ENCODE data around the gene RAPGEF2.

Gene RAPGEF2

DNA sequence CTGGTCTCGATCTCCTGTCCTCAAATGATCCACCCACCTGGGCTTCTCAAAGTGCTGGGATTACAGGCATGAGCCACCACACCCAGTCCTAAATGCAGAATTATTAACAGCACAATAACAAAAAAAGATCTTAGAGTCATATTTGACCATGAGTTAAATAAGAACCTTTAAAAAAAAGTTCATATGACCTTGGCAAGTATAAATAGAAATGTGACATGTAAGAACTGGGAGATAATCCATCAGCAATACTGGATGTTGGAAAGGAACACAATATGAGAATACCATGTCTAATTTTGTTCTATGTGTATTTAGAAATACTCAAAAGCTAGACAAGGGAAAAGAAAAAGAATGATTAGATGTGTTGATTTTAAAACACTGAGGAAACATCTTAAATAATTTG is 231.6 kb downstream of the RAPGEF2 start:
- DNase-seq: no peak

DNA sequence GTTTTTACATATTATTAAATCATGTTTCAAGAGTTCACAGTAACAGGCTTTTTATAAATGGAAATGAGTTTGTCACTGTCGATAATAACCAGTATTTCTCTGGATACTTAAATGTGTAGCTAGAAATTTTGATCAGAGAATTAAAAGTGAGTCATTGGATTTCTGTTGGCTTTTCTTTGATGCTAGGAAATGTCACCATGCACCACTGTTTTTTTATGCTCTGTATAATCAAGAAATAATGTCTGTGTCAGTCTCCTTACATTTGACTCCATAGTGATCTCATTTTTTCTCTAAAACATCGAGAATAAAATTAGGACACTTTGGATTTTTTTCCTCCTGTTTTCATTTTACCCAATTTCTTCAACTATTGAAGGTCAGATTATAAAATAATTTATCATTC is 234.2 kb downstream of the RAPGEF2 start:
- no peak for DNase-seq

DNA sequence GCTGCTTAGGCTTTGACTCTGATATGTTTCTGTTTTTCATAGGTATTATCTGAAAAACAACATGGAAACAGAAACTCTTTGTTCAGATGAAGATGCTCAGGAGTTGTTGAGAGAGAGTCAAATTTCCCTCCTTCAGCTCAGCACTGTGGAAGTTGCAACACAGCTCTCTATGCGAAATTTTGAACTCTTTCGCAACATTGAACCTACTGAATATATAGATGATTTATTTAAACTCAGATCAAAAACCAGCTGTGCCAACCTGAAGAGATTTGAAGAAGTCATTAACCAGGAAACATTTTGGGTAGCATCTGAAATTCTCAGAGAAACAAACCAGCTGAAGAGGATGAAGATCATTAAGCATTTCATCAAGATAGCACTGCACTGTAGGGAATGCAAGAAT is 238.6 kb downstream of the RAPGEF2 start:
- peak; percentile 16 for DNase-seq

DNA sequence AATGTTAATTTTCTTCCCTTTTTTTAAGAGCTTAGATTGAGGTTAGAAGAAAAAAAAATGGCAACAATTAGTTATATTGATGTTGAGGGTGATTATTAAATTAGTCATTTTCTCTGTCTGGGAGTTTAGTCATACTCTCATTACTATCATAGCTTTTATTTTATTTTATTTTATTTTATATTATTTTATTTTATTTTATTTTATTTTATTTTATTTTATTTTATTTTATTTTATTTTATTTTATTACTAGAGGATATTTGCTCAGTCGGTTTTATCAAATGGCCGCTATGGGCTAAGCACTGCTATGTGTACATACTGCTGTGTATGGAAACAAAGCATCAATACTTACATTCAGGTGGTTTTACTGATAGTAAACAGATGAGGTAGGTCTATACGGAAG is 239.5 kb downstream of the RAPGEF2 start:
- no peak for DNase-seq

DNA sequence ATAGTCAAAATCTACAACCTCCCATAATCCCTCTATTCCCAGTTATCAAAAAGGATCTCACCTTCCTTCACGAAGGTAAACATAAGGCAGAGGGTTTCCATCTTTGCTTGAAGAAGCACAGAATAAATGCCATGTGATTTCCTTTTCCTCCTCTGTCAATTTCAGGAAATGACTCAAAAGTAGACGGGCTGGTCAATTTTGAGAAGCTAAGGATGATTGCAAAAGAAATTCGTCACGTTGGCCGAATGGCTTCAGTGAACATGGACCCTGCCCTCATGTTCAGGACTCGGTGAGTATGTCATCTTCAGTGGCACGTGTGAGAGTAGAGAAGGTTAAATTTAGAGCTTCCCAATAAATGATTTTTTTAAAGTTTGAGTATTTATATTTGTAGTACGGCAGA is 240.2 kb downstream of the RAPGEF2 start:
- no peak for DNase-seq

DNA sequence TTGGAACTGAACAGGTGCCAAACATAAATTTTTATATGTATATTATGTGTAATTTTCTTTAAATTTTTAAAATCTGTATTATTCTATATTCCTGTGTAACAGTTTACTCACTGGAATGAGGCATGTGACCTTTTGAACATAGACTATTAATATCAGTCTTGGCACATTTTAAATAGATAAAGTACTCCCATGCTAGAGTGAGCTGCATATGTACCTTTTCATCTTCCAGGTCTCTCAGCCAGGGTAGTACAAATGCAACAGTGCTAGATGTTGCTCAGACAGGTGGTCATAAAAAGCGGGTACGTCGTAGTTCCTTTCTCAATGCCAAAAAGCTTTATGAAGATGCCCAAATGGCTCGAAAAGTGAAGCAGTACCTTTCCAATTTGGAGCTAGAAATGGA is 242.0 kb downstream of the RAPGEF2 start:
- no peak for DNase-seq

DNA sequence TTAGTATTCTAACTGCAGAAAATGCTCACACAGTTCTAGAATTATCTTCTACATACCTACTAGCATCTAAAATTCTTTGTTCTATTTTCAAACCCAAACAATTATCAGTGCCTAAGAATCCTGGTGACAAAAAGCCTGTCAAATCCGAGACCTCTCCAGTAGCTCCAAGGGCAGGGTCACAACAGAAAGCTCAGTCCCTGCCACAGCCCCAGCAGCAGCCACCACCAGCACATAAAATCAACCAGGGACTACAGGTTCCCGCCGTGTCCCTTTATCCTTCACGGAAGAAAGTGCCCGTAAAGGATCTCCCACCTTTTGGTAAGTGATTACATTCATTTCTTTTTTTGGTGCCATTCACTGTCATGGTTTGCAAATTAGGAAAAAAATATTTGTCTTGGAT is 243.8 kb downstream of the RAPGEF2 start:
- DNase-seq: no peak

DNA sequence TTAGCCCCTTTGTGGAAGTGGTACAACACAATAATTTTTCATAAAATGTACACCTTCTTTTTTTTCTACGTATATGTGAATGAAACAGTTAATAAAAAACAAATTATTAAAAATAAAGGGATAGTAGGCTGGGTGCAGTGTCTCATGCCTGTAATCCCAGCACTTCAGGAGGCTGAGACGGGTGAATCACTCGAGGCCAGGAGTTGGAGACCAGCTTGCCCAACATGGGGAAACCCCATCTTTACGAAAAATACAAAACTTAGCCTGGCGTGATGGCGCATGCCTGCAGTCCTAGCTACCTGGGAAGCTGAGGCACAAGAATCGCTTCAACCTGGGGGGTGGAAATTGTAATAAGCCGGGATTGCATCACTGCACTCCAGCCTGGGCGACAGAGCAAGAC is 244.9 kb downstream of the RAPGEF2 start:
- no peak for DNase-seq

DNA sequence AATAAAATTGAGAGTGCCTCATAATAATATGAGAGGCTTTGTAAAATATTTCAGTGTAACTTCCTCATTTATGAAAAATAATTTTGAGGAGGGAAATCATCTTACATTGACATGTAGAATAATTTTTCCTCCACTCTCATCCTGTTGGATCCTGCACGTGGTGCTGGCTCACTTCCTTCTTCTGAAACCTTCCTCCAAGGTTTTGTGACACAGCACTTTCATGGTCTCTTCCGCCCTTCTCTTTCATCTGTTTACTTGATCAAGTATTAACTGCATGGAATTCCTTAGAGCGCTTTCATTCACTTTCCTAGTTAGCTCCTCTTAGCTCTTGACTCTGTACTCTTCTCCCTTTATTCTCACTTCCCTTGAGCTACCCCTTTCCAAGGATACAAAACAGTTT is 246.5 kb downstream of the RAPGEF2 start:
- no peak for DNase-seq

DNA sequence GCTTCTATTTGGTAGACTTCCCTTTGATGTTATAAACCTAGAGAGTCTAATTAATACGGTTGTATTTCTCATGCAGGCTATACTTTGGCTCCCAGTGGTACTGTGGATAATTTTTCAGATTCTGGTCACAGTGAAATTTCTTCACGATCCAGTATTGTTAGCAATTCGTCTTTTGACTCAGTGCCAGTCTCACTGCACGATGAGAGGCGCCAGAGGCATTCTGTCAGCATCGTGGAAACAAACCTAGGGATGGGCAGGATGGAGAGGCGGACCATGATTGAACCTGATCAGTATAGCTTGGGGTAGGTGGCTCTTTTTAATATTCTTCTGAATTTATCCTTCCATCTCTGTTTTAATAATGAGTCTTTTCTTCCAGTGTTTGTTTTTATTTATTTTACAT is 249.7 kb downstream of the RAPGEF2 start:
- DNase-seq: no peak

DNA sequence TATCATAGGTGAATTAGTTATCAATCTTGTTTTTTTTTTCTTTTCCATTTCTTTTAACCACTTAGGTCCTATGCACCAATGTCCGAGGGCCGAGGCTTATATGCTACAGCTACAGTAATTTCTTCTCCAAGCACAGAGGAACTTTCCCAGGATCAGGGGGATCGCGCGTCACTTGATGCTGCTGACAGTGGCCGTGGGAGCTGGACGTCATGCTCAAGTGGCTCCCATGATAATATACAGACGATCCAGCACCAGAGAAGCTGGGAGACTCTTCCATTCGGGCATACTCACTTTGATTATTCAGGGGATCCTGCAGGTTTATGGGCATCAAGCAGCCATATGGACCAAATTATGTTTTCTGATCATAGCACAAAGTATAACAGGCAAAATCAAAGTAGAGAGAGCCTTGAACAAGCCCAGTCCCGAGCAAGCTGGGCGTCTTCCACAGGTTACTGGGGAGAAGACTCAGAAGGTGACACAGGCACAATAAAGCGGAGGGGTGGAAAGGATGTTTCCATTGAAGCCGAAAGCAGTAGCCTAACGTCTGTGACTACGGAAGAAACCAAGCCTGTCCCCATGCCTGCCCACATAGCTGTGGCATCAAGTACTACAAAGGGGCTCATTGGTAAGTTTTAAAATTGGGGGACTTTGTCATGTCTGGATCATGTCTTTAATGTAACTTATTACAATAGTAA is 250.7 kb downstream of the RAPGEF2 start:
- DNase-seq: no peak

DNA sequence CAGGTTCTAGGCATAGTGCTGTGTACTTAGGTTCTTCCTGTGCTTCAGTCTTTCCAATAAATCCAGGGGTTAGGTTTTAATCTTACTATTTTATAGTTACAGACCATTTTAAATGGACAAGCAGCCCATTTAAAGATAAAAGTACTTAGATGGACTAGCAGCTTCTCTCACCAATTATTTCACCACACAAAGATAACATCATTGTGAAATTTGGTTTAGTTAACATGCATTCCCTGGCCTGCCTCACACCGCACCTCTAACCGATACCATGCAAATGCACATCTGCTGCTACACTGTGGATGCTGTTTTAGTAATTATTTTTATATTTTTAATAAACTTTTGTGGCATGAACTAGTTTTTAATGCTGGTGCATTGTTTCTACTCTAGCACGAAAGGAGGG is 252.6 kb downstream of the RAPGEF2 start:
- DNase-seq: no peak

DNA sequence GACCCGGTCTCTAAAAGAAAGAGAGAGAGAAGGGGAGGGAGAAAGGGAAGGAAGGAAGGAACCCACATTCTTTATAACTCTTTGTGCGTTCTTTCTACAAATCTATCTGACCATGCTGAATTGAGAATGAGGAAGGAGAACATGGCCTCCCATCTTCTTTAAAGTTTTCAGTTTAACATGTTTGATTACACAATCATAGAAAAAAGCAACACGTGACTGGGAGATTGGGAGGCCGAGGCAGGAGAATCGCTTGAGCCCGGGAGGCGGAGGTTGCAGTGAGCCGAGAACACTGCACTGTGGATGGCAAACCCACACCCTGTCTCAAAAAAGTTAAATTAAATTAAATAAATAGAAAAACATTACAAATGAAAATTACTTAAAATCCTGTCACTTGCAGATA is 254.5 kb downstream of the RAPGEF2 start:
- DNase-seq: no peak

DNA sequence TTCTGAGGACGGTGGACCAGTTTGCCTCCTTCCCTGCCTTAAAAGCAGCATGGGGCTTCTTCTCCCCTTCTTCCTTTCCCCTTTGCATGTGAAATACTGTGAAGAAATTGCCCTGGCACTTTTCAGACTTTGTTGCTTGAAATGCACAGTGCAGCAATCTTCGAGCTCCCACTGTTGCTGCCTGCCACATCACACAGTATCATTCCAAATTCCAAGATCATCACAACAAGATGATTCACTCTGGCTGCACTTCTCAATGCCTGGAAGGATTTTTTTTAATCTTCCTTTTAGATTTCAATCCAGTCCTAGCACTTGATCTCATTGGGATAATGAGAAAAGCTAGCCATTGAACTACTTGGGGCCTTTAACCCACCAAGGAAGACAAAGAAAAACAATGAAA is 255.3 kb downstream of the RAPGEF2 start:
- peak; percentile 86 for DNase-seq

DNA sequence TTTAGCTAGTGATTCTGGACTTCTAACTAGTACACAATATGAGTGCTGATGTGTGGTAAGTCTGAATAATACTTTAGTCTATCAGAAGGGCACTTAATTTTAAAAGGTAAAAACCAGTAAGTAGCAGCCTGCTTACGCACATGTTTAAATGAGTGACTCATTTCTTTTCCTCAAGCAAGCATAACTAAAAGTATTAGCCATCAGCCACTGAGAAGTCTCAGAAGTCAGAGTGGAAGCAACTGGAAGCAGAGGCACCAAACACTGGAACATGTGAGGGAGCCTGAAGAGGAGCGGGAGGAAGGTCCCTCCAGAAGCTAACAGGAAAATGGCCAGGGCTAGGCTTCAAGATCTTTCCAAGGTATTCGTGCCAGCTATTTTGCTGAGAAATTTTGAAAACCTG is 257.7 kb downstream of the RAPGEF2 start:
- peak; percentile 92 for DNase-seq

DNA sequence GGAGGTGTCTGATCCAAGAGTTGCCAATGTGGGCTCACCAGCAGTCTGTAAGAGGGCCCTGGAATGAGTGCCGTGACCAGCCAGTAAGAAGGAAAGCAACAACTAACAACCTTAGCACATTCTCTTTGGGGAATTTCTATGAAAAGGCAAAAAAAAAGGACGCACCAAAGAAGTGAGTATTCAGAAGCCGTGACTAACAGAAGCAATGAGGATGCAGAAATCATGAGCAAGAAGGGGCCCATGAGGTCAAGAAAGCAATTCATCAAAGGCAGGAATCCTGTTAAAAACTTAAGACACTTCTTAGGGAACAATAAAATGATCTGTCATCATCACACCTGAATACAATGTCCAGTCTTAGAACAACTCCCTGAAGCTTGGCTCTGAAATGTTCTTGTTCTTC is 260.5 kb downstream of the RAPGEF2 start:
- peak; percentile 62 for DNase-seq

DNA sequence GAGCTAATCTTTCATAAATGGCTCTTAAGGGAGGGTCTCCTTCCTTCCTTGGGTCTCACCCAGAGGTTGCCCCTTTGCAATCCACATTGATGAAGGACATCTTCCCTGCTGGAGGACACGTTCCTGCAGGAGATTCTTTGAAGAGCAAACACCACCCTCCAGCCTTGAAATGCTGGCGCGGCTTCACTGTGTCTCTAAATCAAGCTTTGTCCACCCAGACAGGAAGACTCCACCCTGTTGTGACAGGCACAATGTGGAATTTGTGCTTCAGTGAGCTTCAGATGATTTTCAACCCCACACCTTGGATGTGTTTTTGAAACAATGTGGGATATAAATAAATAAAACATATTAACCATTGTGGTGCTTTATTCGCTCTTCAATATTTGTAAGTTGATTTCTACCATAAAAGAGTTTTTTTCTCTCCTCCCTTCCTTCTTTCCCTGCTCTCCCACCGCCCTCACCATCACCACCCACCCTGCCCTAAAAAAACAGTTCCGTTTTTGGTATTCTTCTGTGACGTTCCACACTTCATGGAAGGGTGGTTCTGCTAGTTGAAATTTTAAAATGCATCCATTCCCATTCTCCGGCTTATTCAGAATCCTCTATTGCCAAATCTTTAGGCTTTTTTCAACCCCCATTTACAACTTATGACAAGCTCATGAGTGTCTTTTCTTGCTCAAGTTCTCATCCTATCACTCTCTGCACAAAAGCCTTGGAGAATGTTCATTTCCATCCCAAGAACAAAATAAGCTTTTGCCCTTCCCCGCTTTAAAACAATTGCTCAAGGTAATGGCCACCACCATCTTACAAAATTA is 264.3 kb downstream of the RAPGEF2 start:
- DNase-seq: peak; percentile 50

DNA sequence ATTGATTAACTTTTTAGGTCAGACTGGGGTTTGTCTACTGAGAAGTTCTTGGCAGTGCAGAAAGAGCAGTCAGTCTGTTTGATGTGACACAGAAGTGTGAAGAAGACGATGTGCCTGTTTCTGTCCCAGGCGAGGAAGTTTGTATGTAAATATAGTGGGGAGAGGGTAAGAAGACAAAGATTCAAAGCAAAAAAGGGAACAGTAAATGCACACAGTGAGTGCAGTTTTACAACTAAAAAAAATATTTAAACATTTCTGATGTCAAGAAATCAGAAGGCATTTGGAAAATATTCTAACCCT is 264.9 kb downstream of the RAPGEF2 start:
- no peak for DNase-seq

DNA sequence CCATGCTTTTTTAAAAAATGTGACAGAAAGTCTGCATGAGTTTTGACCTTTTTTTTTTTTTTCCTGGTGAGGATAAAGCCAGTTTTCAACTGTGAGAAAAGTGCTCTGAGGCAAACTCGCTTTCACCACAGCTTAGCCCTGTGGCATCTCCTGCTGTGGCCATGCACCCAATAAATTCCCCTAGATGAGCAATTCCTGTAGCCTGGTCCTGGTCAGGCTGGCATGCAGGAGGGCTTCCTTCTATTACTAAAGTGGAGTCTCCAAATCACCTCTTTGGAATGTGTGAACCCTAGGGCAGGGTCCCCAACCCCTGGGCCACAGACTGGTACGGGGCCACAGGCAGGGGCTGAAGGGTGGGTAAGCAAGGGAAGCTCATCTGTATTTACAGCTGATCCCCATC is 265.4 kb downstream of the RAPGEF2 start:
- DNase-seq: no peak

DNA sequence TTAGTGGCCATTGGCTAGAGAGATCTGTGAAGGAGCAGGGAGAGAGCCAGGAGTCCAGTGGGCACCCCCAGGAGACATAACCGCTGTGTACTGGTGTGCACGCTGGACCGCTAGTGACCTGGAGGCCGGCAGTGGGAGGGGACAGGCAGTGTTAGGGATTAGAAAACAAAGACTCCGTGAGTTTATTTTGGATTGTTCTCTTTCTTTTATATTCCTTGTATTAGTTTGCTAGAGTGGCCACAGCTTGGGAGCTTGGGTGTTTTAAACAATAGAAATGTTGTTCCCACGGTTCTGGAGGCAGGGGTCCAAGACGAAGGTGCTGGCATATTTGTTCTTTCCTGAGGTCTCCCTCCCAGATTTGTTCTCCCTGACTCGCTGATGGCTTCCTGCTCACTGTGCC is 266.4 kb downstream of the RAPGEF2 start:
- no peak for DNase-seq

DNA sequence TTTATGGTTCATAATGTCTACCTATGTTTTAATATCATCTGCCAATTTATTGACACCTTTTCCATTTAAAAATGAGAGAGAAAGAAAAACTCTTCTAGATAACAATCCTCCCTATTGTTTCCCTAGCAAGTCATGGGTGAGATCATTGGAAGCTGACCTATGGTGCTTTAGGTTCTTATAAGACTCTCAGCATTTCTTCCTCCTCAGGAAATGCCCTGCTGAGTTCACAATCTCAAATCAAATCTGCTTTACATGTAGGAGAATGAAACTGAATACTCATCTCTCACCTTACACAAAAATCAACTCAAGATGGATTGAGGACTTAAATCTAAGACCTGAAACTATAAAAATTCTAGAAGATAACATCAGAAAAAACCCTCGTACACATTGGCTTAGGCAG is 267.4 kb downstream of the RAPGEF2 start:
- no peak for DNase-seq

DNA sequence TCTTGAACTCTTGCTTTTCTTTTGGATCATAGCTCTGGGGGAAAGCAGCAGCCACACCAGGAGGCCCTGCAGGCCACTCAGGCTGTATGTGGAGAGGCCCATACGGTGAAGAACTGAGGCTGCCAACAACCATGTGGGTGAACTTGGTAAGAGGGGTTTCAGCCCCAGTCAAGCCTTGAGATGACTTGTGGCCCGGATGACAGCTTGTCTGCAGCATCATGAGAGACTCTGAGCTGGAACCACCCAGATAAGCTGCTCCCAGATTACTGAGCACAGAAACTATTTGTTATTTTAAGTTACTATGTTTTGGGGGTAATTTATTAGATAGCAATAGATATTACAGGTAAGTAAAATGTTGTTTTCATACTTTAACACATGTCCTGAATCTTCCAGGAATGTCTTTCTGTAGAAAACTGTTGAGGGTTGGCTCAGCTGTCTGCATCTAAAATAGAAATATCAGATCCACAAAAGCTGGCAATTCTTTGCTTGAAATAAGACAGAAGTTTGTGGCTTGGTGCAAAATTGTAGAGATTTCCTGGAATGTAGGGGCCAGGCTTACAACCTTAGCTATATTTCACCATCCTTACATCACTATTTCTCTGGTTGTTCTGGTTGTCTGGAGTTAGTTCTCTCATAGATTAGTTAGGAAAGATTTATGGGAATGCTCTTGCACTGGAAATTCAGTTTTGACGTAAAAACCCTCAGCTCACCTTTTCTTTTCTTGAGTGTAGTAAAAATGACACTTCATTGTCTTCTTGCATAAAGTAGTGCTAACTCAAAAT is 272.1 kb downstream of the RAPGEF2 start:
- peak; percentile 87 for DNase-seq

DNA sequence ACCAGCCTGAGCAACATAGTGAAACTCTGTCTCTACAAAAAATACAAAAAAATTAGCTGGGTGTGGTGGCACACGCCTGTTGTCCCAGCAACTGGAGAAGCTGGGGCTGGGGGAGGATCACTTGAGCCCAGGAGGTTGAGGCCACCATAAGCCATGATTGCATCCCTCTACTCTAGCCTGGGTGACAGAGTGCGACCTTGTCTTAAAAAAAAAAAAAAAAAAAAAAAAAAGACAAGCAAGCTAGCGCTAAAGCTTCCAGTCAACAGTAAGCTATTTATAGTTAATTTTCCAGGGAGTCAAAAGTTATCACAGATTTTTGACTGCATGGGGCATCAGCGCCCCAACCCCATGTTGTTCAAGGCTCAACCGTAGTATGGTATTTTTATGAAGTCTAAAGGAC is 273.4 kb downstream of the RAPGEF2 start:
- DNase-seq: no peak

DNA sequence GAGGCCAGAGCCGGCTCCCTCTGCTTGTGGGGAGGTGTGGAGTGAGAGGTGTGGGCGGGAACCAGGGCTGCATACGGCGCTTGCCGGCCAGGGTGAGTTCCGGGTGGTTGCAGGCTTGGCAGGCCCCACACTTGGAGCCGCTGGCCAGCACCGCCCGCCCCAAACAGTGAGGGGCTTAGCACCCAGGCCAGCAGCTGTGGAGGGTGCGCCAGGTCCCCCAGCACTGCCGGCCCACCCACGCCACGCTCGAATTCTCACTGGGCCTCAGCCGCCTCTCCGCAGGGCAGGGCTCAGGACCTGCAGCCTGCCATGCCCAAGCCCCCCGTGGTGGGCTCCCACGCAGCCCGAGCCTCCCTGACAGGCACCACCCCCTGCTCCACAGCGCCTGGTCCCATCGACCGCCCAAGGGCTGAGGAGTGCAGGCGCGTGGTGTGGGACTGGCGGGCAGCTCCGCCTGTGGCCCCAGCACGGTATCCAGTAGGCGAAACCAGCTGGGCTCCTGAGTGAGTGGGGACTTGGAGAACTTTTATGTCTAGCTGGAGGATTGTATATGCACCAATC is 275.3 kb downstream of the RAPGEF2 start:
- no peak for DNase-seq

Data from fibroblast of skin of right biceps (primary cell).